SJSA1 (cell line): ENCODE results near the gene AKR7A2. TPM values are rescaled to one million over a fixed set of nuclear protein-coding genes. Genes with fewer than 3 reads are reported as not detected.

ENCODE experiments used
- DNase-seq, 2 experiments: peaks; one replicate each; pipeline ENCODE4 v3.0.0-alpha.2; 2015 to 2020; ENCODE audit warnings: low spot score in 2 of 2, low read depth in 1 of 2
- H3K27ac ChIP-seq: fragments of 250-450 bp; sonication (Bioruptor Pico); 2 replicates; pipeline ENCODE4 v1.5.1; 2020; ENCODE audit warnings: mild to moderate bottlenecking, moderate library complexity
- H3K27me3 ChIP-seq: fragments of 250-450 bp; sonication (Bioruptor Pico); replicated peaks from 2 replicates; pipeline ENCODE4 v1.5.1; 2020; ENCODE audit warnings: mild to moderate bottlenecking, moderate library complexity
- H3K36me3 ChIP-seq: fragments of 250-450 bp; sonication (Bioruptor Pico); 2 replicates; pipeline ENCODE4 v1.5.1; 2020; ENCODE audit warnings: mild to moderate bottlenecking
- H3K4me1 ChIP-seq: fragments of 250-450 bp; sonication (Bioruptor Pico); replicated peaks from 2 replicates; pipeline ENCODE4 v1.6.1; 2021; ENCODE audit warnings: mild to moderate bottlenecking
- H3K4me3 ChIP-seq: fragments of 250-450 bp; sonication (Bioruptor Pico); 2 replicates; pipeline ENCODE4 v1.5.1; 2020; ENCODE audit warnings: mild to moderate bottlenecking
- H3K9me3 ChIP-seq: fragments of 250-450 bp; sonication (Bioruptor Pico); replicated peaks from 2 replicates; pipeline ENCODE4 v1.5.1; 2020; ENCODE audit warnings: mild to moderate bottlenecking
- total RNA-seq: library from RNA; depleted of rRNA; stranded (reverse); fragments of >200 nt; shearing (Covaris generic); gene quantifications from 2 replicates; pipeline ENCODE4 v1.2.3, GENCODE V29; 2014

The AKR7A2 gene
- total RNA-seq, 1 experiment from 2014 or later, result 94.5 TPM

DNA sequence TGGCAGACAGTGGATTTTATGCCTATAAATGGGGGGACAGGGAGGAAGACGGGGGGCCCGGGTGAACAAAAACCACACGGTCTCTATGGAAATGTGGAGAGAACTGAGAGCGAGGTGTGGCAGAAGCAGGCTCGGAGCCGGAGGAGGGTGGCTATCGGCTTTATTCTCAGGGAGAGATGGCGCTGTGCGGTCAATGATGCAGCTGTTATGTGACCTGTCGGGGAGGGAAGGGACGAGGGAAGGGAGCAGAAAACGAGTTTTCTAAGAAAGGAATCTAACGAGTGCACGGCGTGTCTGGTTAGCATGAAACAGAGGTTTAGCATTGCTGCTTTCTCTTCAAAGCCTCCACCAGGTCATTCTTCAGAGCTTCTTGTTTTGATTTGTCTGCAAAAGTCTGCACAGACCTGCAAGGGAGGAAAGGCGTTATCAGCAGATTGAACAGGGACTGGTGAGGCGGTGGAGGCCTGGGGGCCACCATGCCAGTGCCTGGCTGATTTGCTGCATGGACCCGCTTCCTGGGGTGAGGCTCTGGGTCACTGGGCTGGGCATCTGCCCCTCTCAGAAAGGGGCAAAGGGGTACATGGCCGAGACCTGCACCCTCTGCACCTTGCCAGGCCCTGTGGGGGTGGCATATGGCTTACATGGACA, 27.4 kb upstream of the AKR7A2 start:
- H3K36me3 ChIP-seq, result peaks cover 67% of the 10 kb centered on the region
- H3K9me3 ChIP-seq, result no peaks in the 10 kb centered on the region
- no peaks in the 10 kb centered on the region for H3K4me1 ChIP-seq
- no peaks in the 10 kb centered on the region for H3K27me3 ChIP-seq
- DNase-seq, result no peak
- H3K27ac ChIP-seq, result no peak overlapping the region
- no peak overlapping the region for H3K4me3 ChIP-seq

DNA sequence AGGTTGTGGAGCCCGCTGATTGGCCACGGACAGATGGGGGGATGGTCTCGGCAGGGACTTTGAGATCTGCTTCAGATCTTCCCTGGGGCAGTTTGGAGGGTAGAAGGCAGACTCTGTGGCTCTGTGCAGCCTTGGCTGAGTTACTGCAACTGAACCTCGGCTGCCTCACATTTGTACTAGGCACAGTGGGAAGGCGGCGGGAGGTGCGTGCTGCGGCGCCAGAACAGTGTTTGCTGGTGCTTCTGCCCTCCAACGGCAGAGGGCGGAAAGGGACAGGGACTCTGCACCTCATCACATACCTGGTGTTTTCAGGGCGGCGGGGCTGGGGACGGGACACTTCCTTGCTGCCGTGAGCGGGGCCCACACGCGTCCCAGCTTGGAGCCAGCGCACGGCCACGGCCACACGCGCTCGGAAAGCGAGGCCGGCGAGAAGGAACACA, 26.4 kb upstream of the AKR7A2 start:
- Histone ChIP-seq H3K27me3 (no peaks in the 10 kb centered on the region), H3K4me1 (no peaks in the 10 kb centered on the region), H3K9me3 (no peaks in the 10 kb centered on the region), H3K27ac (no peak overlapping the region), H3K4me3 (no peak overlapping the region), H3K36me3 (peaks cover 57% of the 10 kb centered on the region)
- DNase-seq, result no peak

DNA sequence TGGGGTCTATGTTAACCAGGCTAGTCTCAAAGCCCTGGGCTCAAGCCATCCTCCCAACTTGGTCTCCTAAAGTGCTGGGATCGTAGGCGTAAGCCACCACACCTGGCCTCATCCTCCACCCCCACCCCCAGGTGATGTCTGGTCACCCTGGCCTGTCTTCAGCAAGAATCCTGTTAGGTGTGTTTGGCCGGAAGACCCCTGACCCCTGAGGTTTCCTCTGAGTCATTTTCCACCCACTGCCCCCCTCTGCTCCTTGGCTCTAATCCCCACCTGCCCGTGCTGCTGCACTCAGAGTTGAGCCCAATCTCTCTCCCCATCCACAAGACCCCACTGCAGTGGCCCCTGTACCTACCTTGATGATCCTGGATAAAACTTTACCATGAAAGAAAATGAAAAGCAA, 25.3 kb upstream of the AKR7A2 start:
- no peaks in the 10 kb centered on the region for H3K27me3 ChIP-seq
- no peak overlapping the region for H3K4me3 ChIP-seq
- H3K27ac ChIP-seq, result no peak overlapping the region
- H3K9me3 ChIP-seq, result no peaks in the 10 kb centered on the region
- DNase-seq, result no peak
- peaks cover 47% of the 10 kb centered on the region for H3K36me3 ChIP-seq
- H3K4me1 ChIP-seq, result no peaks in the 10 kb centered on the region

DNA sequence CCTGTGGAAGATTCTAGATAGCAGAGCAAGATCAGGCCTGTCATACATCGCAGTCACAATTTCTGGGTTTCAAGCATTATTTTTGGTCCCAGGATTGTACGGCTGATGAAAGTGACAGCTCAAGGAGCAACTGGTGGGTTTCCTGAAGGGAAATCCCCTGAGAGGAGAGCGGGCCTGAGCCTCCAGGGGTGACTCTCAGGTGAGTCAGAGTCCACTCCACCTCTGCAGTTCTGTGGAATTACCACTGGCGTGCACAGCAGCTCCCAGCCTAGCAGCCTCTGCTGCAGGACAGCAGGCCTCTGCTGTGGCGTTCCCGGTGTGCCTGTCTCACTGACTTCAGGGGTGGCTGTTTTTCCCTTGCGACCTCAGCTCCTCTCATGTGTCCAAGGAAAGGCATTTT, 24.6 kb upstream of the AKR7A2 start:
- H3K27ac ChIP-seq, result no peak overlapping the region
- H3K27me3 ChIP-seq, result no peaks in the 10 kb centered on the region
- no peak for DNase-seq
- H3K4me3 ChIP-seq, result no peak overlapping the region
- H3K4me1 ChIP-seq, result no peaks in the 10 kb centered on the region
- H3K9me3 ChIP-seq, result no peaks in the 10 kb centered on the region
- H3K36me3 ChIP-seq, result peaks cover 39% of the 10 kb centered on the region

DNA sequence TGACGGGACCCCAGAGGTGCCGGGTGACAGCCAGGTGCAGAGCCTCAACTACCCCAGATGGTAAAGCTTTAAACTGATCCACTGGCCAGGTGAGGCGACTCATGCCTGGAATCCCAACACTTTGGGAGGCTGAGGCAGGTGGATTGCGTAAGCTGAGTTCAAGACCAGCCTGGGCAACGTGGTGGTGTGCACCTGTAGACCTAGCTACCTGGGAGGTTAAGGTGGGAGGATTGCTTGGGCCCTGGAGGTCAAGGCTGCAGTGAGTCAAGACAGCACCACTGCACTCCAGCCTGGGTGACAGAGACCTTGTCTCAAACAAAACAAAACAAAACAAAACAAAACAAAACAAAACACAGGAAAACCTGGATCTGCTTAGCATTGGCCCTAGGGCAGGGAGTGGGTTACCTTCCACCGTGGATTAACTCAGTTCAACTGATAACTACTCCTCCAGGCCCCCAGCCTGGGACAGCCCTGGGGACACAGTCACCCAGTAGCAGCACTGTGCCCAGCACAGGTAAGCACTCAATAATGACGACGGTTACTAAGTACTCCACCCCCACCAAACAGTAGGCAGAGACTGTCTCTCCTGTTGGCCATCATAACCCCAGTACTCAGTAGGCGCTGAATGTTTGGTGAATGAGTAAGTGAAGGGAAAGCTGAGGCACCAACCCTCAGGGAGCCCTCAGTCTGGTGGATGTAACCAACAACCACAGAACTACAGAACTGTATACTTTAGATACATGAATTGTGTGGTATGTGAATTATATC, 21.8 kb upstream of the AKR7A2 start:
- DNase-seq, result no peak
- no peaks in the 10 kb centered on the region for H3K4me1 ChIP-seq
- H3K9me3 ChIP-seq, result no peaks in the 10 kb centered on the region
- peaks cover 19% of the 10 kb centered on the region for H3K36me3 ChIP-seq
- H3K27me3 ChIP-seq, result no peaks in the 10 kb centered on the region
- H3K4me3 ChIP-seq, result no peak overlapping the region
- H3K27ac ChIP-seq, result no peak overlapping the region

DNA sequence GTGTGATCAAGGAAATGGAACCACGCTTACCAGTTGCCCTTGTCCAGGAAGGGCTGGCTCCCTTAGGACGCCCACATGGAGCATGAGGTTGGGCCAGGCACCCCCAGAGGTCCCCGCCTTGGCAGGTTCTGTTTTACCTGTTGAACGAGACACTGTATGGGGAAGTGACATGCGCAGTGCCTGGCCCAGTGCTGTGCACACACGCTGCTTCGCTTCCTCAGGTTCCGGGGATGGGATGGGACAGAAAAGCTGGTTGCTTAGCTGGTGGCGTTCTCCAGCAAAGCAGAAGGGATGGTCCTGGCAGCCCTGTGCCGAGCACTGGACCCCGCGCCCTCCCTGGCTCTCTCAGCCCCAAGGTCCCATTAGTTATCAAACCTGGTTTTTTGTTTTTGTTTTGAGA, 20.9 kb upstream of the AKR7A2 start:
- Histone ChIP-seq H3K4me1 (no peaks in the 10 kb centered on the region), H3K9me3 (no peaks in the 10 kb centered on the region), H3K36me3 (peaks cover 14% of the 10 kb centered on the region), H3K27ac (no peak overlapping the region), H3K4me3 (no peak overlapping the region), H3K27me3 (no peaks in the 10 kb centered on the region)
- DNase-seq, result no peak

DNA sequence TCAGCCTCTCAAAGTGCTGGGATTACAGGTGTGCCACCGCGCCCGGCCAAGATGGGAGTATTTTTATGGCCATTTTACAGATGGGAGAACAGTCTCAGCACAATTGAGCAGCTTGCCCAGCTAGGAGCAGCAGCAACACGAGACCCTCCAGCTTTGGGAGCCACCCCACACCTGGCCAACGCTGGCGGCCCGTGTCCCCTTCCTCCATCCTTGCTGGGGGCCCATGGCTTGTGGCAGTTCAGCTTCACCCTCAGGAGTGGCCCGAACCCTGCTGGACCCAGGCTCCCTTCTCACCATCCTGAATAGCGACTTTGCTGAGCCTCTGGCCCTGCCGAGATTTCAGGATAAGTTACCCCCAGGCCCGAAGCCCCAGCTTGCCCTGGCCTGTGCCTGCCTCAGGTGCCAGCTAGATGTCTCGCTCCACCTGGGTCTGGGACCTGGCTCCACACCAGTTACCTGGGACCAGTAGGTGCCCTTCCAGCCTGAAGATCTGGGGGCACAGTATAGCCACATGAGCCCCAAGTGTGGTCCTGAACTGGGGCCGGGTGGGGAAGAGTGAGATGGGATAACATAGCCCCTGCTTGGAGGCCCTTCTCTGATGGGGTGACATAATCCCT, 19.4 kb upstream of the AKR7A2 start:
- DNase-seq, result no peak
- H3K27me3 ChIP-seq, result no peaks in the 10 kb centered on the region
- H3K4me1 ChIP-seq, result no peaks in the 10 kb centered on the region
- no peak overlapping the region for H3K27ac ChIP-seq
- H3K9me3 ChIP-seq, result no peaks in the 10 kb centered on the region
- H3K4me3 ChIP-seq, result no peak overlapping the region
- H3K36me3 ChIP-seq, result peaks cover 18% of the 10 kb centered on the region; the same call in 1 of the 2 replicates

DNA sequence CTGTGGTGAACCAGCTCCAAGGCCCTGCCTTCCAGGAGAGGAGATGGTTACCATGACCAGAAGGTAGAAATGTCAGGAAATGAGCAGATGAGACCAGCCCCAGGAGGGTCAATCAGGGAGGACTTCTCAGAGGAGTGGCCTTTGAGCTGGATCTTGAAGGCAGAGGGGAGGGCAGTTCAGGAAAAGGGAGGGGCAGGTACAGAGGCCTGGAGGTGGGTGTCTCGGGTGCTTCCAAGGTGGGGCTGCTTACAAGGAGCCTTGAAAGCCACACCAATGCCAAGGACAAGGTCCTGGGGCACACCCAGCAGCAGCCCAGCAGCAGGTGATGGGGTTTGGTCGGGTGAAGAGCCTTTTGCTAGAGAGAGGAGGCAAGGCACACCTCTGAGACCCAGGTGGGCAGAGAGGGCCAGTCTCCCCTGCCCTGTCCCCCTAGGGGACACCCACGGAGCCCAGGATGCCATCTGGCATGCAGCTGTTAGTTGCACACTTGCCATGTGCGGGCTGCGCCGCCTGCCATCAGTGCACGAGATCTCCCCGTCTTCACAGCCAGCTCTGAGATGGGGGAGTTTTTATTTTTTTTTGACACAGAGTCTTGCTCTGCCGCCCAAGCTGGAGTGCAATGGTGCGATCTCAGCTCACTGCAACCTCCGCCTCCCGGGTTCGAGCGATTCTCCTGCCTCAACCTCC, 18.6 kb upstream of the AKR7A2 start:
- Histone ChIP-seq H3K27ac (no peak overlapping the region), H3K4me3 (no peak overlapping the region), H3K4me1 (no peaks in the 10 kb centered on the region), H3K9me3 (no peaks in the 10 kb centered on the region), H3K27me3 (no peaks in the 10 kb centered on the region), H3K36me3 (peaks cover 26% of the 10 kb centered on the region)
- DNase-seq, result no peak

DNA sequence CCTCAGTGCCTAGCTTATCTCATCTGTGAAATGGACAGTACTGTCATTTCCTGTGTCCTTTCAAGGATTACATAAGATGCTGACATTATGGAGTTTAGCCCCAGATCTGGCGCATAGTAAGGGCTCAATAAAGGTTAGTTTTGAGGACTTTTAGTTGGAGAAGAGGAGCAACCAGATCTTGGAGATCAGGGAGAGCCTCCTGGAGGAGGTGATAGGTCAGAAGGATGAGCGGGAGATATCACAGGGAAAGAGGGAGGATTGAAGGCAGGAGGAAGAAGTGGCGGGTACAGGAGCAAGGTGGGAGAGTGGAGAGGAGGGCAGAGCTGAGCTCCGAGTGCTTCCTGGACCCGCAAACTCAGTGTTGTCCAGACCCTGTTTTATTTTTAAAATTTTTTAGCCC, 17.7 kb upstream of the AKR7A2 start:
- Histone ChIP-seq H3K27ac (no peak overlapping the region), H3K4me1 (no peaks in the 10 kb centered on the region), H3K9me3 (no peaks in the 10 kb centered on the region), H3K36me3 (peaks cover 35% of the 10 kb centered on the region), H3K4me3 (no peak overlapping the region), H3K27me3 (no peaks in the 10 kb centered on the region)
- DNase-seq, result no peak

DNA sequence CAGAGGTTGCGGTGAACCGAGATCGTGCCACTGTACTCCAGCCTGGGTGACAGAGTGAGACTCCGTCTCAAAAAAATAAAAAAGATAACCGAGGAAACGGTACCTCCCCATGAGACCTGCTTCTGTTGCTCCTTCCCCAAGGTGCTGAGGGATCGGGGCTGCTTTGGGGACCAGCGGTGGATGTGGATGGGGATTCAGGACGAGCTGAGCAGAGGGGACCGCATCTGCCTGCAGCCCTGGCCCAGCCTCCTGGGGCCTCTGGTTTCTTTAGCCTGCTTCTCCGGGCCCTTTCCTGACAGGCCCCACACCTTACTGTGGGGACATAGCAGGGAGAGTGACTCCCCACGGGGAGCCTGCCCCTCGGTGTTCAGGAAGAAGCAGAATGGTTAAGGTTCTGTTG, 17.2 kb upstream of the AKR7A2 start:
- DNase-seq, result no peak
- Histone ChIP-seq H3K27me3 (no peaks in the 10 kb centered on the region), H3K27ac (no peak overlapping the region), H3K4me1 (no peaks in the 10 kb centered on the region), H3K36me3 (peaks cover 40% of the 10 kb centered on the region), H3K4me3 (no peak overlapping the region), H3K9me3 (no peaks in the 10 kb centered on the region)

DNA sequence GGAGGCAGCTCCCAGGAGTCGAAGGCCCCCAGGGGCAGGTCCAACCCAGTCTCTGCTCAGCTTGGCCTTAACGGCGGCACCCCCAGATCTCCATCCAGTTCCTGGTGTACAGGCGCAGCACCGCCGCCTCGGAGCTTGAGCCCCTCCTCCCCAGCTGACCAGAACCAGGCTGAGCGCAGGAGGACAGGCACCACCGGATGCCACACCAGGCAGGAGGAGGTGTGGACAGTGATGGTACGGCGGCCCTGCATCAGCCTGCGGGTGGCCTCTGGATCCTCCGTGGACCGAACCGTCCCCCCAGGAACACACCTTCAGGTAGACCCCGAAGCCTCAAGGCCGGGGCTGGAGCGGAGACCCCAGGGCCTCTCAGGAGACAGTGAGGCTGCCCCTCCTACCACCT, 16.5 kb upstream of the AKR7A2 start:
- H3K36me3 ChIP-seq, result peaks cover 44% of the 10 kb centered on the region

DNA sequence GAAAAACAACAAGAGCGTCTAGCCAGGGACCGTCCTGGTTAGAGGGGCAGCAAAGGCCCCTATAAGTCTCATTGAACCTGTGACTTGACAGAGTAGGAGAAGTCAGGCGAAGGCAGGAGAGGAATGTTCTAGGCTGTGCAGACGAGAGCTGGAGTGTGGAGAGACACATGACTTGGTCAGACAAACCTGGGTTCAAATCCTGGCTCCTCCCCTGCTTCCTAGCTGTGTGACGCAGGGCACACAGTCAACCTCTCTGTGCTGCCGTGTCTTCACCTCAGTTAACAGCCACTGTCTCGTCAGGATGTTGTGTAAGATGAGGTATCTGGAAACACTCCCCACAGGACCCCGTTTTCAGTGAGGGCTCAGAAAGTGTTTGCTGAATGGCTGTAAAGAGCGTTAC, 15.8 kb upstream of the AKR7A2 start:
- Histone ChIP-seq H3K27me3 (no peaks in the 10 kb centered on the region), H3K4me1 (no peaks in the 10 kb centered on the region), H3K36me3 (peaks cover 45% of the 10 kb centered on the region), H3K9me3 (no peaks in the 10 kb centered on the region), H3K4me3 (no peak overlapping the region), H3K27ac (no peak overlapping the region)
- no peak for DNase-seq

More for the DNA sequence above, 16.5 kb upstream of the AKR7A2 start:
- H3K4me1 ChIP-seq, result no peaks in the 10 kb centered on the region
- no peaks in the 10 kb centered on the region for H3K9me3 ChIP-seq
- H3K4me3 ChIP-seq, result no peak overlapping the region
- no peaks in the 10 kb centered on the region for H3K27me3 ChIP-seq
- DNase-seq, result no peak
- H3K27ac ChIP-seq, result no peak overlapping the region

DNA sequence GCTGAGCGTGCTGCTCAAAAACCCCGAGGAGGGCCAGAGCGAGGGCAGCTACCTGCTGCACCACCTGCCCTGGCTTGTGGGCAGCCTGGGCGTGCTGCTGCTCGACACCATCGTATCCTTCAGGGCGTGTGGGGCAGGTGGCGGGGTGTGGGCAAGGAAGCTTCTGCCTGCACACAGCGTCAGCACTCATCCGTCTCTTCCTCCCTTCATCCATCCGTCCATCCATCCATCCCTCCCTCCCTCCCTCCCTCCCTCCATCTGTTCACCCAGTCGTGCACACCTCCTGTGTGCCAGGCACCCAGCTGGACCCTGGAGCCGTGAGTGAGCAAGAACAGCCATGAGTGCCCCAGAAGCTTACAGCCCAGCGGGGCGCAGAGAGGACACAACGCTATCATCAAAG, 15.4 kb upstream of the AKR7A2 start:
- Histone ChIP-seq H3K27ac (no peak overlapping the region), H3K4me3 (no peak overlapping the region), H3K9me3 (no peaks in the 10 kb centered on the region), H3K36me3 (peaks cover 48% of the 10 kb centered on the region), H3K27me3 (no peaks in the 10 kb centered on the region), H3K4me1 (no peaks in the 10 kb centered on the region)
- DNase-seq, result no peak

DNA sequence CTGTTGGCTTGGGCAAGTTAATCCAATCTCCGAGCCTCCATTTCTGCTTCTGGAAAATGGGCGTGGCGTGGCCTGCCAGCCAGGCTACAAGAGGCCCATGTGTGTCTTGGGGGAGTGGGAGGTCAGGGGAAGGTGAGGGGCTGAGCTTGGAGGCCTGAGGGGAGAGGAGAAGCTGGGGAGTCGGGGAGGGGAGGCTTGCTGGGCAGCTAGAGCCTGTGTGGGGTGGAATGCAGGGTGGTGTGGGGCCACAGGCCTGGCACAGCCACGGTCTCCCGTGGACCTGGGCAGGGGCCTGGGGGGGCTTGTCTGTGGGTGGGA, 14.8 kb upstream of the AKR7A2 start:
- H3K9me3 ChIP-seq, result no peaks in the 10 kb centered on the region
- DNase-seq, result no peak
- H3K27ac ChIP-seq, result no peak overlapping the region
- H3K4me1 ChIP-seq, result no peaks in the 10 kb centered on the region
- H3K4me3 ChIP-seq, result no peak overlapping the region
- H3K27me3 ChIP-seq, result no peaks in the 10 kb centered on the region
- H3K36me3 ChIP-seq, result peaks cover 52% of the 10 kb centered on the region
